NCI-H226 (cell line): ENCODE measurements around the gene NPPB.

ENCODE experiments used
- DNase-seq: peaks from one replicate; pipeline ENCODE4 v3.0.0-alpha.2; 2015

NPPB gene

GRCh38 chr1:11880911-11881748 lies 22.4 kb upstream of the NPPB start:
- DNase-seq = no peak

GRCh38 chr1:11880181-11880575 lies 21.4 kb upstream of the NPPB start:
- DNase-seq = no peak

GRCh38 chr1:11879311-11880180 lies 20.8 kb upstream of the NPPB start:
- DNase-seq = no peak

- no peak for DNase-seq
Observed at GRCh38 chr1:11878891-11879190, 20.1 kb upstream of the NPPB start.

- no peak for DNase-seq
Observed at GRCh38 chr1:11878081-11878890, 19.5 kb upstream of the NPPB start.

GRCh38 chr1:11877074-11877473 lies 18.3 kb upstream of the NPPB start:
- no peak for DNase-seq

GRCh38 chr1:11875094-11875493 lies 16.3 kb upstream of the NPPB start:
- no peak for DNase-seq

- DNase-seq = no peak
Observed at GRCh38 chr1:11874624-11875023, 15.9 kb upstream of the NPPB start.

- no peak for DNase-seq
Observed at GRCh38 chr1:11874258-11874562, 15.5 kb upstream of the NPPB start.

- DNase-seq = peak; percentile 32
Observed at GRCh38 chr1:11873395-11874257, 14.9 kb upstream of the NPPB start.

- DNase-seq = no peak
Observed at GRCh38 chr1:11872545-11872944, 13.8 kb upstream of the NPPB start.

GRCh38 chr1:11869650-11870207 lies 11.0 kb upstream of the NPPB start:
- DNase-seq = peak; percentile 80

GRCh38 chr1:11869104-11869503 lies 10.4 kb upstream of the NPPB start:
- no peak for DNase-seq

GRCh38 chr1:11868331-11868980 lies 9.7 kb upstream of the NPPB start:
- DNase-seq = peak; percentile 50

- peak; percentile 74 for DNase-seq
Observed at GRCh38 chr1:11862890-11863289, 4.1 kb upstream of the NPPB start.

GRCh38 chr1:11860587-11860986 lies 1.8 kb upstream of the NPPB start:
- no peak for DNase-seq

- no peak for DNase-seq
Observed at GRCh38 chr1:11860083-11860482, 1.3 kb upstream of the NPPB start.

- DNase-seq = peak; percentile 98
Observed at GRCh38 chr1:11858968-11859871, 475 bp upstream of the NPPB start.

- DNase-seq = no peak
Observed at GRCh38 chr1:11858158-11858557, 587 bp downstream of the NPPB start.

GRCh38 chr1:11857164-11857851 lies 1.4 kb downstream of the NPPB start:
- no peak for DNase-seq
